GM18505 (cell line): ENCODE measurements around the gene XYLT2.

Experiments
- ATAC-seq: cut with Tn5 transposase; IDR thresholded peaks from one replicate; pipeline ENCODE4 v1.9.1; 2021; ENCODE audit not compliant: unreplicated experiment
- POLR2A ChIP-seq: IDR thresholded peaks from 4 replicates; pipeline ENCODE4 v1.6.1; 2011; ENCODE audit warnings: borderline replicate concordance; ENCODE audit not compliant: insufficient read depth, insufficient read length; ENCODE audit errors: extremely low read depth

XYLT2 gene

GRCh38 chr17:50348522-50349242 lies 2.8 kb downstream of the XYLT2 start:
- no peak for TF ChIP-seq POLR2A
- ATAC-seq, result no peak

DNA sequence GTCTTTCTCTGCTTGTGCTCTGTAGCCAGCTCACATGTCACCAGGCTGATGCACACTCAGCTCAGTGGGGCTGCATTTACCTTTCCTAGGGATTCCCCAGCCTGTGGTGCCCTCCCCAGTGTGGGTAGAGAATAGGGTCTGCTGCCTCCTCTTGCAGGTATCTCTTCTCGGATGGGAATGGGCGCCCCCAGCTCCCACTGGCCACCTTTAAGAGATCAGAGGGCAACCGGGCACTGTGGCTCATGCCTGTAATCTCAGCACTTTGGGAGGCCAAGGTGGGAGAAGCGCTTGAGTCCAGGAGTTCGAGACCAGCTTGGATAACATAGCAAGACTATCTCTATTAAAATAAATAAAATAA lies 3.3 kb downstream of the XYLT2 start:
- TF ChIP-seq POLR2A, result no peak
- ATAC-seq, result no peak

DNA sequence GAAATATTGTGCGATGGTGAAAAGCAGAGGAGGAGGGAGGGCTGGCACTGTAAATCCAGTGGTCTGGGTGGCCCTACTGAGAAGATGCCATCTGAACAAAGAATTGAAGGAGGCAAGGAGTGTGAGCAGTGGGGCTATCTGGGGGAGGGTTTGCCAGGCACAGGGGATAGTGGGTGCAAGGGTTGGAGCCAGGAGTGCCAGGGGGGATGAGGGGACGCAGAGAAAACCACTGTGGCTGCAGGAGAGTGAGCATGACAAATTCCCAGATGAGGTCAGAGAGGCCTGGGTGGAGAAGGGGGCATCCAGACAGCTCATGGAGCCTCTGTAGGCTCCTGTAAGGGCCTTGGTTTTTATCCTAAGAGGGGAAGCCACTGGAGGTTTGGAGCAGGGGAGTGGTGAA lies 4.8 kb downstream of the XYLT2 start:
- no peak for ATAC-seq
- no peak for TF ChIP-seq POLR2A

DNA sequence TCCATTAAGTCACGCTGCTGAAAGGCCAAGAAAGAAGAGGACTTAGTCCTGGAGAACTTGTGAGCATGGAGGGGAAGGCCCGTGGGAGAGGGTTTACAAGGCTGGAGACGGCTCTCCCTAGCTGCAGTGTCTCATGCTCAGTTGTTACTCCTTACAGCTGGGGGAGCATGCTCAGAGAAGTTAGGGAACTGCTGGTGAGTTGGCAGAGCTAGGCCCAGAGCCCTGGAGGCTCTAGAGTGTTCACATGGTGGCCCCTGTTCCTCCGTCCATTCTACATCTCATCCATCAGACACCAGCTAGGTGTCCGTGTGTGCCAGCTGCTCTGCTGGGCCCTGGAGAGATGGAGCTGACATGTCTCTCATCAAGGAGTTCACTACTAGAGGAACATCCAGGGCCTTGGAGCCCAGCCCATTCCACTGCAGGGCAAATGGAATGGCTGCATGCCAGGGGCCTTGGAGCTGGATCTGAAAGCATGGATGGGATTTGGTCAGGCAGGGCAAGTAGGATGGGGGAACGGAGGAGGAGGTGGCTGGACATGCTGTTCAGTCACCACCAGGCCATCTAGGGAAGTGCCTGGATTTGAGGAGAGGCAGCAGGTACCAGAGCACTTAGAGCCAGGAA lies 6.3 kb downstream of the XYLT2 start:
- TF ChIP-seq POLR2A, result no peak
- ATAC-seq, result no peak

DNA sequence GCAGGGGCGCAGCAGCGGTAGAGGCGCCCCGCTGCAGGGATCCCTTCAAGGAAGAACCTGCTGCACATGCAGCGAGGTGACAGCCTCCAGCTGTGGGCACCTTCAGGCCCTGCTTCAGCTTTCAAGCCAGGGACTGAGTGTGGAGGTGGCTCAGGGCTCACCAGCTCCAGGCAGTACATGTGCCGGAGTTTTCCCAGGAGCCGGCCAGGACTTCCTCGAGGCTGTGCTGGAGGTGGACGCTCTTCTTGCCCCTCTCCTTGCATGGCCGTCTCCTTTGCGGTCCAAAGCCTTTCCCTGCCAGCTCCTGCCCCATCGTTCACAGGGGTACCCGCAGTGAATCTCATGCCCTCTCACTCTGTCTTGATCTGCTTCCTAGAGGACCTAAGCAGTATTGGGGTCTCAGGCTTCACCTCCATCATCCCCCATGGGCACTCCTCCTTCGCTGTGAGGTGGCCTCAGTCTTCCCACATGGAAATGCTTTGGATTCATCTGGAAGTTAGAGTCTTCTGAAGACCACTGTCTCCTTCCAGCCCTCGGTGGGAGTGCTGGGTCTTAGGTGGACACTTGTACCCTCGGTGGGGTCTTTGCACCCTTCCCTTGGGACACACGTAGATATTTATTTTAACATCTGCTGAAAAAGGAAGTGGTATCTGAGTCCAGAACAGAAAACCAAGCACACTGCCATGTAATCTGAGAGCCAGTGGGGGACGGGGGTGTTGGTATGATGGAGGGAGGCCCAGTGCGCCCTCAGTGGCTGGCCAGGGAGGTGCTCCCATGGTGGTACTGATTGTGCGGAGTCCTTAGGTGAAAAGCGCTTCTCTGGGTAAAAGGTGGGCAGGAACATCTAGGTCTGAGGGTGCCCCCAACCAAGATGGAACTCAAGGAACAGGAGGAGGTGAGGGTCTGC lies 7.0 kb downstream of the XYLT2 start:
- no peak for ATAC-seq
- no peak for TF ChIP-seq POLR2A

GRCh38 chr17:50353600-50354195 lies 7.8 kb downstream of the XYLT2 start:
- ATAC-seq, result no peak
- no peak for TF ChIP-seq POLR2A

GRCh38 chr17:50354198-50354597 lies 8.3 kb downstream of the XYLT2 start:
- no peak for TF ChIP-seq POLR2A

GRCh38 chr17:50354776-50355175 lies 8.8 kb downstream of the XYLT2 start:
- ATAC-seq, result no peak
- no peak for TF ChIP-seq POLR2A

More at GRCh38 chr17:50354198-50354597, 8.3 kb downstream of the XYLT2 start:
- no peak for ATAC-seq

- no peak for TF ChIP-seq POLR2A
- ATAC-seq, result no peak
These were observed 9.4 kb downstream of the XYLT2 start for GRCh38 chr17:50355336-50355700.

- no peak for ATAC-seq
- TF ChIP-seq POLR2A, result no peak
These were observed 9.9 kb downstream of the XYLT2 start for GRCh38 chr17:50355701-50356341.

DNA sequence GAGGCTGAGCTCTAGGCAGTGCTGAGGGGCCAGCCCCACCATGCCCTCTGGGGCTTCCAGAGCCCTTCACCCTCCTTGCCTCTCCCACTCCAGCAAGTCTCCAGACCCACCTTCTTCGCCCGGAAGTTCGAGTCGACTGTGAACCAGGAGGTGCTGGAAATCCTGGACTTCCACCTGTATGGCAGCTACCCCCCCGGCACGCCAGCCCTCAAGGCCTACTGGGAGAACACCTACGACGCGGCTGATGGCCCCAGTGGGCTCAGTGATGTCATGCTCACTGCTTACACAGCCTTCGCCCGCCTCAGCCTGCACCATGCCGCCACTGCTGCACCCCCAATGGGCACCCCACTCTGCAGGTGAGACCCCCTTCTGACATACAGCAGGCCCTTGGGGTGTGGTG lies 10.5 kb downstream of the XYLT2 start:
- no peak for ATAC-seq
- no peak for TF ChIP-seq POLR2A

GRCh38 chr17:50356892-50357510 lies 11.1 kb downstream of the XYLT2 start:
- no peak for ATAC-seq
- no peak for TF ChIP-seq POLR2A
